Measurements from ENCODE around the gene ENG. TPM values are rescaled to one million over a fixed set of nuclear protein-coding genes. Genes with fewer than 3 reads are reported as not detected.
"Not testable (repeated sequence)": the region's sequence is repeated elsewhere in the genome, so short reads cannot be mapped to it uniquely, and the experiment has no call there.

The ENG gene
- total RNA-seq, 1 donor from 2014 or later, result 9.1 TPM

- DNase-seq, result no peak
These were observed 8.7 kb upstream of the ENG start for GRCh38 chr9:127863191-127863621.

GRCh38 chr9:127862075-127863011, 7.9 kb upstream of the ENG start:
- DNase-seq, result no peak

GRCh38 chr9:127860779-127861178, 6.3 kb upstream of the ENG start:
- no peak for DNase-seq

GRCh38 chr9:127860260-127860659, 5.8 kb upstream of the ENG start:
- no peak for DNase-seq

GRCh38 chr9:127858041-127858512, 3.6 kb upstream of the ENG start:
- no peak for DNase-seq

- no peak for DNase-seq
These were observed 2.8 kb upstream of the ENG start for GRCh38 chr9:127857278-127857677.

GRCh38 chr9:127856729-127857116, 2.3 kb upstream of the ENG start:
- DNase-seq, result no peak

- DNase-seq, result no peak
These were observed 1.8 kb upstream of the ENG start for GRCh38 chr9:127856094-127856728.

GRCh38 chr9:127855522-127855921, 1.1 kb upstream of the ENG start:
- no peak for DNase-seq

GRCh38 chr9:127854960-127855359, 502 bp upstream of the ENG start:
- DNase-seq, result no peak

GRCh38 chr9:127853312-127854183, 910 bp downstream of the ENG start:
- no peak for DNase-seq

GRCh38 chr9:127852829-127853228, 1.6 kb downstream of the ENG start:
- no peak for DNase-seq

GRCh38 chr9:127850286-127850830, 4.1 kb downstream of the ENG start:
- no peak for DNase-seq

GRCh38 chr9:127848756-127849504, 5.5 kb downstream of the ENG start:
- no peak for DNase-seq

- no peak for DNase-seq
These were observed 6.4 kb downstream of the ENG start for GRCh38 chr9:127847833-127848755.

- no peak for DNase-seq
These were observed 7.3 kb downstream of the ENG start for GRCh38 chr9:127847178-127847510.

- no peak for DNase-seq
These were observed 7.8 kb downstream of the ENG start for GRCh38 chr9:127846443-127847177.

- not testable (repeated sequence) for DNase-seq
These were observed 8.8 kb downstream of the ENG start for GRCh38 chr9:127845619-127846018.

GRCh38 chr9:127844821-127845359, 9.6 kb downstream of the ENG start:
- no peak for DNase-seq

Measured in skin of body (tissue), 2 donors.